ENCODE measurements around the gene TTLL13. TPM values are rescaled to one million over a fixed set of nuclear protein-coding genes. Genes with fewer than 3 reads are reported as not detected.

TTLL13 gene, protein sequence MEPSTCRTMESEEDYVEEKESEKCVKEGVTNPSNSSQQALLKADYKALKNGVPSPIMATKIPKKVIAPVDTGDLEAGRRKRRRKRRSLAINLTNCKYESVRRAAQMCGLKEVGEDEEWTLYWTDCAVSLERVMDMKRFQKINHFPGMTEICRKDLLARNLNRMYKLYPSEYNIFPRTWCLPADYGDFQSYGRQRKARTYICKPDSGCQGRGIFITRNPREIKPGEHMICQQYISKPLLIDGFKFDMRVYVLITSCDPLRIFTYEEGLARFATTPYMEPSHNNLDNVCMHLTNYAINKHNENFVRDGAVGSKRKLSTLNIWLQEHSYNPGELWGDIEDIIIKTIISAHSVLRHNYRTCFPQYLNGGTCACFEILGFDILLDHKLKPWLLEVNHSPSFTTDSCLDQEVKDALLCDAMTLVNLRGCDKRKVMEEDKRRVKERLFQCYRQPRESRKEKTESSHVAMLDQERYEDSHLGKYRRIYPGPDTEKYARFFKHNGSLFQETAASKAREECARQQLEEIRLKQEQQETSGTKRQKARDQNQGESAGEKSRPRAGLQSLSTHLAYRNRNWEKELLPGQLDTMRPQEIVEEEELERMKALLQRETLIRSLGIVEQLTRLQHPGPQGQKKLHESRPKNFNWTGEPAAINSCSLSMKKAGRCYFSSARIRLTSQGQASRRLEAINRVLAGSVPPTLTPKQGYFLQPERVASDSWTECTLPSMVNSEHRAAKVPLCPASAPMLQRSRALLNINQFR
- total RNA-seq = not detected in 2 replicates

DNA sequence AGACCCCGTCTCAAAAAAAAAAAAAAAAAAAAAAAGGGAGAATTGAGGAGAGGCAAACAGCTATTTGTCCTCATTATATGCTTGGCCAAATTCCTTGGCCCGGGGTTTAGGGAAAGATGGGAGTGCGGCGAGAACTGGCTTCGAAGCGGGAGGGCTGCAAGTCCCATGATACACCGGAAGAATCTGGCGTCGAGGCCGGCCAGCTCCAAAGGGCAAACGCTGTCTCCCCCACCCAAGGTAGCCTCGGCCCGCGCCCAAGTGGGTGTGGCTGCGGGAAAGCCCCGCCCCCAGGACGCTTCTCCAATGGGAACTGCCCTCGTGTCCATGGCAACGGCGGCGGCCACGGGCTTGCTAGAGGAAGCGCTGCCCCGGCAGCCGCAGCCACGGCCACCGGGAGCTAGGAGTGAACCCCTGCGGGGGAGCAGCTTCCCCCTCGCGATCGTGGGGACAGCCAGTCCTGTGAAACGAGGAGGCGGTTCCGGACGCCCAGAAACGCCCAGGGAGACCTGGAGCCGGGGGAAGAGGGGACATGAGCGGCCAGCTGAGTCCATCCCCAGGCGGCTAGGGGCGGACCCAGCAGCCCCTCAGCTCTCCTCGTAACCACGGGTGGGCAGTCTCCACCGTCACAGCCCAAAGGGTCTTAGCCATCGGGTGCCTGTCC lies at the start of gene TTLL13:
TSS of gene TTLL13 (plus strand) at position 354 of the 661 bp plus-strand sequence. CDS start 1,075 bp downstream, outside the sequence.

DNA sequence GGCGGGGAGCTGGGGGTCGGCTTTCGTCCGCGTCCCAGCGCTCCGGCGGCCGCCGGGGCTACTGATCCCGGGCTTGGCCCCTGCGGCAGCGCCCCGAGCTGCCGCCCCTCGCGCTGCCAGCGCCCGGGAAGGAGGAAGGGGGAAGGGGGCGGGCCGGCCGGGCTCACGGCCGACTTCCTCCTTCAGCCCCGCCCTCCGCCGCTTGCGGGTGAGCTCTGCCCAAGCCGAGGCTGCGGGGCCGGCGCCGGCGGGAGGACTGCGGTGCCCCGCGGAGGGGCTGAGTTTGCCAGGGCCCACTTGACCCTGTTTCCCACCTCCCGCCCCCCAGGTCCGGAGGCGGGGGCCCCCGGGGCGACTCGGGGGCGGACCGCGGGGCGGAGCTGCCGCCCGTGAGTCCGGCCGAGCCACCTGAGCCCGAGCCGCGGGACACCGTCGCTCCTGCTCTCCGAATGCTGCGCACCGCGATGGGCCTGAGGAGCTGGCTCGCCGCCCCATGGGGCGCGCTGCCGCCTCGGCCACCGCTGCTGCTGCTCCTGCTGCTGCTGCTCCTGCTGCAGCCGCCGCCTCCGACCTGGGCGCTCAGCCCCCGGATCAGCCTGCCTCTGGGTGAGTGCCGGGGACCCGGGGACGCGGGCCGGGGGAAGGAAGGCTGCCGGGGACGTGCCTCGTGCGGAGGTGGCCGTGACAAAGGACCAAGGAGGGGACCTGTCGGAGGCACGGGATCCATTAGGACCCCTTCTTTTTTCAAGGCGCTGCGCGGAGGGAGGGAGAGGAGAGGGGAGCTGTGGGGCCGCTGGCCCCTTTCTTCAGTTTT lies 48.0 kb upstream of the TTLL13 start, which contains the start of gene SEMA4B:
TSS of gene SEMA4B (plus strand) at position 201 of the 814 bp plus-strand sequence. CDS start at position 450, 249 bp downstream.

DNA sequence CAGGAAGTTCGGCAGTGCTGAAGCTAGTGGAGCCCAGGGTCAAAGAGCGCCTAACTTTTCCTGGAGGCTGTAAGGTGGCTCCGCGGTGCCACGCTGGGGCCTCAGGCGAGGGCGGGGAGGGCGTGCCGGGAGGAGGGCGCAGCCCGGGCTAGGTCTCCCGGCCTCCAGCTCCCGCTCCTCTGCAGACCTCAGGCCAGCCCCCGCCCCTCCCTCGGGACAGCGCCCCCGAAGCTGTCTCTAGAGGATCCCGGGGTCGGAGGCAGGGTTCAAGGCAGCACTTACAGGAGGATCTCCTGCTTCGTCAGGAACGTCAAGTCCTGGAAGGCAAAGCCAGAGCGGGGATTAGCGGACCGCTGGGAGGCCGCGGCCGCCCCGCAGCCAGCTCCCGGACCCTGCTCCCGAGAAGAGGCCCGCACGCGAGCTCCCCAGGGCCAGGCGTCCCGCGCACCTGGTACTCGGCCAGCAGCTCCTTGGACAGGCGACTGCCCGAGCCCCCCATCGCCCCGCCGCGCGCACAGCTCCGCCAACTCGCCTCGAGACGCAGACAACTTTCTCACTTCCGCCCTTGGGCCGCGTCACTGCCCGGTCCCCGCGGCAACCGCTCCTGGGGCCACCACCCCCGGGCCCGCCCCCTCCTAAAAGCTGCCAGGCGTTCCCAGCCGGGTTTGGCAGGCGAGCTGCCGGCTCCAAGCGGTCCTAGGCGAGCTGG lies 15.8 kb upstream of the TTLL13 start, which contains the start of gene CIB1:
TSS of gene CIB1 (minus strand) at position 555 of the 709 bp plus-strand sequence. CDS start at position 499, 56 bp downstream.

DNA sequence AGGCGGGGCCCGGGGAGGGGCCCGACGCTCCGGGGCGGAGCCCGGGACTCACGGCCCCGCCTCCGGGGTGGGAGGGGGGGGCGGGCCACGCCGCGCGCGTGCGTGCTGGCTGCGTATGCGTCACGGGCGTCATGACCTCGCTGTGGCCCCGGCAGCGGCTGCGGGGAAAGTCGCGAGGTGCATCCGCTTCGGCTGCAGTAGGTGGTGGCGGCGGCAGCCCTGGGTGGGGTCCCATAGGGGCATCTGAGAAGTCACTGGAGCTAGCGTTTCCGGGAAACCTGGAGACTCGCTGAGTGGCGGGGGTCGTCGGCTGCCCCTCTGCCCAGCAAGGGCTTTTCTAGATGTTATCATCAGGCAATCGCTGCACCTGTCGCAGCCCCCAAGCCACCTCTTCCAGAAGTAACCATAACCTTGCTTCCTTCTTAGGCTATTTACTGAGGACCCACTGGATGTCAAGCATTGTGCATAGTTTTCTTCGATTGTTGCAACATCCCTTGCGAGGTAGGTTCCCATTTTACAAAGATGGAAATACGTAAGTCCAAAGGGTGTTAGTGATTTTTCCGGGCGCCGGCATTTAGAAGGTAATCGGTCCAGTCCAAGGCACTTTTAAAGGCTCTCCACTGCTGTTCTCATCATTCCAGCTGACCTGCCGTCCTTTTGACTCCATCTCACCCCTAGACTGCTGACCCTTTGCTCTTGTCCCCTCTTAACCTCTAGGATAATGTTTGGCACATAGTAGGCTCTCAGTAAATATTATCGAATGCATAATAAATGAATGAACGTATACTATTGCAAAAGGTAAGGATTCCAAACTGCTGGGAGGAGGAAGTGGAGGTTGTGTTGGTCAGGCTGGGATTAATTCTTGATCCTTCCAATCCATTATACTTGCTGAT lies 15.0 kb upstream of the TTLL13 start, which contains the start of gene GDPGP1:
TSS of gene GDPGP1 (plus strand) at position 114 of the 893 bp plus-strand sequence. CDS start 6,700 bp downstream, outside the sequence.

DNA sequence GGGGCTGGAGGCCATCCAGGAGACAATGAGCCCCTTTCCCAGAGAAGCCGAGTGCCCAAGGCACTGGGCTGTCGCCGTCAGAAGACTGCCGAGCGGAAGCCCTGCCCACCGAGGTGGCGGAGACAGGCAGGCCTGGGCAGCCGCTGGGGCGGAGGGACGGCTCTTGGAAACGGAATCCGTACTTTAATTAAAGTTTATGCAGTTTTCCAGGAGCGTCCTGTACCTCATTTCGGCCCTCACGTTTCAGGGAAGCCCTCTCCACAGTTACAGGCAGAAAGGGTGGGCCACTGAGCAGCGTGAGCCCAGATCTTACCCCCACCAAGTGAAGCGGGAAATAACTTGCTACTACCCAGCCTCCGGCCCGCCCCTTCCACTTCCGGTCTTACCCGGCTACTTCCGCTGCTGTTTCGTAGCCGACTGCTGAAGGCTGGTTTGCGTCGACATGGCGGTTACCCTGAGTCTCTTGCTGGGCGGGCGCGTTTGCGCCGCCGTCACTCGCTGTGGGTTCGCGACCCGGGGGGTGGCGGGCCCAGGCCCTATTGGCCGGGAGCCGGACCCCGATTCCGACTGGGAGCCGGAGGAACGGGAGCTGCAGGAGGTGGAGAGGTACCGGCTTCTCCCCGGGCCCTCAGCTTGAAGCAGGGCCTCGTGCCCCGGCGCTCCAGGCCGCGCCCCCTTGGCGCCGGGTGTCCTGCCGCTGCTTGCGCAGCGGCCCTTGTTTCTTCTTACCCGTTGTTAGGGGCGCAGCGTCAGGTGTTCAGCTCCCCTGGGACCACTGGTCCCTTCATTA lies 16.1 kb downstream of the TTLL13 start, which contains the start of gene NGRN:
TSS of gene NGRN (plus strand) at position 402 of the 790 bp plus-strand sequence. CDS start at position 443, 41 bp downstream.

Small RNA genes within 50 kb of the gene (small RNA-seq; reads per million reads assigned to genes)
- gene AC091167.3 (ENCODE audit: low replicate concordance) (not detected), gene RN7SL736P (ENCODE audit: low replicate concordance) (not detected)

Other genes with a start within 250 kb of the TTLL13 start
- 11.6 and 29.2 TPM in 2 replicates for gene ZNF710, start 248.2 kb upstream of the TTLL13 start, total RNA-seq
- 52.3 and 65.7 TPM in 2 replicates for gene IDH2, start 147.1 kb upstream of the TTLL13 start, total RNA-seq
- gene SEMA4B, start 48.2 kb upstream of the TTLL13 start, total RNA-seq = 23.9 and 27.2 TPM in 2 replicates
- gene CIB1, start 15.6 kb upstream of the TTLL13 start, total RNA-seq = 21.9 and 37.0 TPM in 2 replicates
- gene GDPGP1, start 15.3 kb upstream of the TTLL13 start, total RNA-seq = 3.3 and 6.3 TPM in 2 replicates
- 61.9 and 80.7 TPM in 2 replicates for gene NGRN, start 16.1 kb downstream of the TTLL13 start, total RNA-seq
- gene ZNF774, start 102.7 kb downstream of the TTLL13 start, total RNA-seq = 0.44 and 1.3 TPM in 2 replicates
- gene IQGAP1, start 138.7 kb downstream of the TTLL13 start, total RNA-seq = 300 and 381 TPM in 2 replicates

Measured in placental pericyte (primary cell).